Measurements from ENCODE around the gene LRRK1.

The LRRK1 gene

DNA sequence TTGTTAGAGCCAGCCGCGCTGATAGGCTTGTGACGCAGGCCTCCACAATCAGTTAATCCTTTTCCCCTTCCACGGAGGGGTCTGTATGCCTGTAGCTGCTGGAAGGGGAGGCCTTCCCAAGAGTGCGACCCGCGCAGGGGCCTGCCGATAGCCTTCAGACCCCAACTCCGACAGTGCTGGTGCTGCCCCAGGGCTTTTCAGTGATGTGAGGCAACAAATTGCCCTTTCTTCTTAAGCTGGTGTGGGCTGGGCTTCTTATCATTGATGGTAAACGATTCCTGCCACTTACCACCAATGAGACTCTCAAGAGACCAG is 189.3 kb downstream of the LRRK1 start:
- no peak for DNase-seq
- no peak overlapping the region for H3K9ac ChIP-seq (ENCODE audit: low read length)
- no peaks in the 10 kb centered on the region for H3K79me1 ChIP-seq (ENCODE audit: low read length)
- H2AK5ac ChIP-seq (ENCODE audit: low read length), result no peak overlapping the region
- H3K4me1 ChIP-seq (ENCODE audit: control insufficient read depth, low read depth, low read length), result no peaks in the 10 kb centered on the region
- no peaks in the 10 kb centered on the region for H3K36me3 ChIP-seq (ENCODE audit: control insufficient read depth, insufficient read depth, low read length)
- H4K5ac ChIP-seq (ENCODE audit: low read length), result no peak overlapping the region
- H3K18ac ChIP-seq (ENCODE audit: low read length), result no peak overlapping the region
- WGBS (ENCODE audit: extremely low coverage, insufficient coverage, low lambda C conversion rate), result no CpG with 5 or more reads among the region's 10 CpGs
- H3K4ac ChIP-seq (ENCODE audit: low read depth, low read length), result no peak overlapping the region
- H3K23ac ChIP-seq (ENCODE audit: low read length), result no peak overlapping the region
- no peak overlapping the region for H3K4me2 ChIP-seq (ENCODE audit: low read length)
- no peak overlapping the region for H4K8ac ChIP-seq (ENCODE audit: low read depth, low read length)
- no peaks in the 10 kb centered on the region for H3K27me3 ChIP-seq (ENCODE audit: insufficient read depth, low read length, poor library complexity)
- peak overlapping the region; percentile 3 for H3K27ac ChIP-seq (ENCODE audit: low read depth, low read length)
- no peak overlapping the region for H3K4me3 ChIP-seq (ENCODE audit: low read length)
- H3K79me2 ChIP-seq (ENCODE audit: control insufficient read depth, insufficient read depth, low read length), result no peaks in the 10 kb centered on the region
- H2BK15ac ChIP-seq (replicated peaks; ENCODE audit: low read depth), result no peak overlapping the region
- no peak overlapping the region for H3K56ac ChIP-seq (ENCODE audit: low read length)
- no peak overlapping the region for H2BK5ac ChIP-seq (ENCODE audit: low read length)
- no peak overlapping the region for H2BK120ac ChIP-seq (ENCODE audit: low read depth, low read length)

DNA sequence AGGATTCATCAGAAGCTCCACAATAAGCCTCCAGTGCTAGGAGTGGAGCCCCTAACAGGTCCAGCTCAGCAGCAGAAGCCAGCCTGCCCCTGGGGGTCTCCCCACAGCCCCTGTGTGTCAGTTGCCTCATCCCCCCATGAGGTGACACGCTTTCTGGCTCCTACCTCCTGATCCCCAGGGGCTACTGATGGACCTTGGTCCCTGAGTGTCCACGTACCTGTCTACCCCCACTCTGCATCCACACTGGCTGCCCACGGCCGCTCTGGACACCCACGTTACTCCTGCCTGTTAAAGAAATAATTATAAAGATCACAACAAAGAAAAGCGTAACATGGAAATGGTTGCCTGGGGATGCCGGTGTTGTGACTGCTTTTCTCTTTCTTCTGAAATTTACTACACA is 189.6 kb downstream of the LRRK1 start:
- Histone ChIP-seq H3K4me1 (ENCODE audit: control insufficient read depth, low read depth, low read length) (no peaks in the 10 kb centered on the region), H3K27ac (ENCODE audit: low read depth, low read length) (peak overlapping the region; percentile 3), H4K5ac (ENCODE audit: low read length) (no peak overlapping the region), H2AK5ac (ENCODE audit: low read length) (no peak overlapping the region), H3K27me3 (ENCODE audit: insufficient read depth, low read length, poor library complexity) (no peaks in the 10 kb centered on the region), H3K4ac (ENCODE audit: low read depth, low read length) (no peak overlapping the region), H3K18ac (ENCODE audit: low read length) (no peak overlapping the region), H2BK120ac (ENCODE audit: low read depth, low read length) (no peak overlapping the region), H3K79me1 (ENCODE audit: low read length) (no peaks in the 10 kb centered on the region), H2BK15ac (replicated peaks; ENCODE audit: low read depth) (no peak overlapping the region), H4K8ac (ENCODE audit: low read depth, low read length) (no peak overlapping the region), H3K79me2 (ENCODE audit: control insufficient read depth, insufficient read depth, low read length) (no peaks in the 10 kb centered on the region), H3K36me3 (ENCODE audit: control insufficient read depth, insufficient read depth, low read length) (no peaks in the 10 kb centered on the region), H3K4me3 (ENCODE audit: low read length) (no peak overlapping the region), H2BK5ac (ENCODE audit: low read length) (no peak overlapping the region), H3K4me2 (ENCODE audit: low read length) (no peak overlapping the region), H3K9ac (ENCODE audit: low read length) (no peak overlapping the region), H3K23ac (ENCODE audit: low read length) (no peak overlapping the region), H3K56ac (ENCODE audit: low read length) (no peak overlapping the region)
- DNase-seq, result no peak
- WGBS (ENCODE audit: extremely low coverage, insufficient coverage, low lambda C conversion rate), result no CpG with 5 or more reads among the region's 7 CpGs

DNA sequence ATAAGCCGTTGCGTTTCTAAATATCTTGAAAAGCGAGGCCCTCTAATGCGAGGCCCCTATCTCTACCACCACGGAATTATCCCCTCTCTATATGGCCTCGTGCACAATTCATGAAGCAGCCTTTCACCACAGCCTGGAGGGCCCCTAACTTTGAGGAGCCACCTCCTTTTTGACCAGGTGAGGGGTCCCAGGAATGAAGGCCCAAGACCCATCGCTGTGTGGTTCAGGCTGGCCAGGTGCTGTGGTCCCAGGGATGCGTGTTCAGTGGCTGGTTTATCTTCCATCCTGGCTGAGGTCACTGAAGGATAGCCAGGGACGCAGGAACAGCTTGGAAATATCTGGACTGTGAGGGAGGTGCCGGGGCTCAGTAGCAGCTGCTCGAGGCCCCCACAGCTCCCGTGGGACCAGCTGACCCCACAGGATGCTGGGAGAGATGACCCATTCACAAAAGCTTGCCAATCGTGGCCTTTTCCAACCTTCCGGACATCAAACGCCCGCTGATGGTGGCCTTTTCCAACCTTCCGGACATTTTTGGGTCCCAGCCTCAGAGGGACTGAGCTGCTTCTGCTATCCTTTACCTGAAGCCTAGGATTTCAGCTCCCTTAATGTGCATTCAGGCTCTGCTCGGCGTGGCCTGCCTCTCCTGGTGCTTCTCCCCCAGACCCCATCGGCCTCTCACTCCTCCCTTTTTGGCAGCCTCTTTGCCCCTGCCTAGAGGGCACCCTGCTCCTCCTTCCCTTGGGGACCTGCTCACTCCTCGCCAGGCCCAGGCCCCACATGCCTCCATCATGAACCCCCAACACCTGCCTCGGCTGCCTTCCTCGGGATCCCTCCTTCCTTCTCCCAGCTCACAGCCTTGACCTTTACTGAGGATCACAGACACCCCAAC is 191.8 kb downstream of the LRRK1 start:
- H3K4ac ChIP-seq (ENCODE audit: low read depth, low read length), result no peak overlapping the region
- H3K79me1 ChIP-seq (ENCODE audit: low read length), result no peaks in the 10 kb centered on the region
- no peak overlapping the region for H3K4me3 ChIP-seq (ENCODE audit: low read length)
- H3K4me2 ChIP-seq (ENCODE audit: low read length), result no peak overlapping the region
- H3K4me1 ChIP-seq (ENCODE audit: control insufficient read depth, low read depth, low read length), result no peaks in the 10 kb centered on the region
- peak overlapping the region; percentile 36 for H2AK5ac ChIP-seq (ENCODE audit: low read length)
- H3K18ac ChIP-seq (ENCODE audit: low read length), result no peak overlapping the region
- no peaks in the 10 kb centered on the region for H3K27me3 ChIP-seq (ENCODE audit: insufficient read depth, low read length, poor library complexity)
- H3K36me3 ChIP-seq (ENCODE audit: control insufficient read depth, insufficient read depth, low read length), result no peaks in the 10 kb centered on the region
- H2BK120ac ChIP-seq (ENCODE audit: low read depth, low read length), result no peak overlapping the region
- no peak overlapping the region for H4K5ac ChIP-seq (ENCODE audit: low read length)
- no CpG with 5 or more reads among the region's 23 CpGs for WGBS (ENCODE audit: extremely low coverage, insufficient coverage, low lambda C conversion rate)
- no peak overlapping the region for H3K9ac ChIP-seq (ENCODE audit: low read length)
- H3K56ac ChIP-seq (ENCODE audit: low read length), result no peak overlapping the region
- DNase-seq, result no peak
- H2BK5ac ChIP-seq (ENCODE audit: low read length), result no peak overlapping the region
- H3K23ac ChIP-seq (ENCODE audit: low read length), result no peak overlapping the region
- H3K79me2 ChIP-seq (ENCODE audit: control insufficient read depth, insufficient read depth, low read length), result no peaks in the 10 kb centered on the region
- H2BK15ac ChIP-seq (replicated peaks; ENCODE audit: low read depth), result no peak overlapping the region
- no peak overlapping the region for H4K8ac ChIP-seq (ENCODE audit: low read depth, low read length)
- H3K27ac ChIP-seq (ENCODE audit: low read depth, low read length), result no peak overlapping the region

DNA sequence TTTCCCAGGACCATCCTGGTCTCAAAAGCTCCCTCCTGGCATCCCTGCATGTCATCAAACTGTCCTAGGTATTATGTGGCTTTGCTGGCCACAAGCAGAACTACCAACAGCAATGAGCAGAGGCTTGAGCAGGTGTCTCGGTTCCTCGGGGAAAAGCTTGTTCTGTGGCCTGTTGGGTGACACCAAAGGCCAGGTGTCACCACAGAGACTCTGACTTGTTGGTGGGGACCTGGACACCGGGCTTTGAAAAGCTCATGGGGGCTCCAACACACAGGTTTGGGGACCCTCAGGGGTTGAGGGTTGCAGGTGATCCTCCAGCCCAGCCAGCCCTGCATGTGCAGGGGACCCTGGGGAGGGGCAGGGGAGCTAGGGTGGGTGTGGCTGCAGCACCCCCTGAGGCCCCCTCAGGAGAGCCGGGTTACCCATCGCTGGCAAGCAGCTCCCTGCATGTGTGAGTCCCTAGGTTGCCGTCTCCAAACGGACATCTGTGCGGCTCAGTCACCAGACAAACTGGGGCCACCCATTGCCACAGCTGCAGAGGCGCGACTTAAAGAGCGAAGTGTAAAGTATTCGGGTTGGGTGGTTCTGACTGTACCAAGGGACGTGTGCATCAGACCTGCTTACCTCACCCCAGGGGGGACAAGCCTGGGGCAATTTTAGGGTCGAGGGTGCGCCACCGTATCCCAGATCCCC is 192.6 kb downstream of the LRRK1 start:
- Histone ChIP-seq H3K18ac (ENCODE audit: low read length) (no peak overlapping the region), H3K9ac (ENCODE audit: low read length) (no peak overlapping the region), H3K79me2 (ENCODE audit: control insufficient read depth, insufficient read depth, low read length) (no peaks in the 10 kb centered on the region), H3K27me3 (ENCODE audit: insufficient read depth, low read length, poor library complexity) (no peaks in the 10 kb centered on the region), H3K4me1 (ENCODE audit: control insufficient read depth, low read depth, low read length) (no peaks in the 10 kb centered on the region), H3K4me3 (ENCODE audit: low read length) (no peak overlapping the region), H2AK5ac (ENCODE audit: low read length) (no peak overlapping the region), H2BK15ac (replicated peaks; ENCODE audit: low read depth) (no peak overlapping the region), H3K4me2 (ENCODE audit: low read length) (no peak overlapping the region), H4K5ac (ENCODE audit: low read length) (no peak overlapping the region), H3K27ac (ENCODE audit: low read depth, low read length) (no peak overlapping the region), H3K79me1 (ENCODE audit: low read length) (no peaks in the 10 kb centered on the region), H3K23ac (ENCODE audit: low read length) (no peak overlapping the region), H2BK5ac (ENCODE audit: low read length) (no peak overlapping the region), H3K4ac (ENCODE audit: low read depth, low read length) (no peak overlapping the region), H4K8ac (ENCODE audit: low read depth, low read length) (no peak overlapping the region), H2BK120ac (ENCODE audit: low read depth, low read length) (no peak overlapping the region), H3K36me3 (ENCODE audit: control insufficient read depth, insufficient read depth, low read length) (no peaks in the 10 kb centered on the region), H3K56ac (ENCODE audit: low read length) (no peak overlapping the region)
- DNase-seq, result no peak
- WGBS (ENCODE audit: extremely low coverage, insufficient coverage, low lambda C conversion rate), result no CpG with 5 or more reads among the region's 16 CpGs

DNA sequence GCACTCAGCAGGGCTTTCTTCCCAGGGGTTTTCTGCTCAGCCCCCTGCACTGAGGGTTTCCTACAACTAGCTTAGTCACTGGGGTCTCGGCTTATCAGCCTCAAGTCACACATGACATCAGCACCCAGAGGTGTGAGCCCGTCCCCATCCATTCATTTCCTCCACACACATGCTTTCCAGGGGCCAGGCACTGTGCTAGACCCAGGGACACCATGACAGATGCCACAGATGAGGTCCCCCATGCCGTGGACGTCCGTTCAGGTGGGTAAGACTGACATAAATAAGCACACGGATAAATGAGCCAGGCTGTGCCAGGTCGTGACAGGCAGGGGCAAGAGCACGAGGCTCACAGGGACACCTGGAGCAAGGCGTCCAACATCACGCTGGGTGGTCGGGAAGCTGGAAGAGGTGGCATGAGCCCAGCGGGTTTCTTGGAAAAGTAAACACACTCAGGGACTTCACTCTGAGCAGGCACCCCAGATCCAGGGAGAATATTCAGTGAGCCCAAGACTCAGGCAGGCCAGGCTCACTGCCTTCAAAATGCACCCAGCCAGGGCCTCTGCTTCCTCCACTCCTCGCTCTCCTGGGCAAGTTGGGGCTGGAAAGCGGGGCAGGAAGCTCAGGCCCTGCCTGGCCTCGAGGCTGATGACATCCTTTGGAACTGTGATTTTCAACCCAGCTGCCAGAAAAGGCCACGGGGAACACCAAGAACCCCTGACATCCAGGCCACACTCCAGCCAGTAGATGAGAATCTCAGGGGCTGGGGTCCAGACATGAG is 193.4 kb downstream of the LRRK1 start:
- Histone ChIP-seq H2AK5ac (ENCODE audit: low read length) (no peak overlapping the region), H3K18ac (ENCODE audit: low read length) (no peak overlapping the region), H3K36me3 (ENCODE audit: control insufficient read depth, insufficient read depth, low read length) (no peaks in the 10 kb centered on the region), H2BK120ac (ENCODE audit: low read depth, low read length) (no peak overlapping the region), H3K23ac (ENCODE audit: low read length) (peak overlapping the region; percentile 15), H3K4me2 (ENCODE audit: low read length) (no peak overlapping the region), H4K5ac (ENCODE audit: low read length) (no peak overlapping the region), H3K4ac (ENCODE audit: low read depth, low read length) (no peak overlapping the region), H3K27me3 (ENCODE audit: insufficient read depth, low read length, poor library complexity) (no peaks in the 10 kb centered on the region), H3K4me3 (ENCODE audit: low read length) (no peak overlapping the region), H3K27ac (ENCODE audit: low read depth, low read length) (no peak overlapping the region), H2BK15ac (replicated peaks; ENCODE audit: low read depth) (no peak overlapping the region), H3K56ac (ENCODE audit: low read length) (no peak overlapping the region), H3K79me2 (ENCODE audit: control insufficient read depth, insufficient read depth, low read length) (no peaks in the 10 kb centered on the region), H3K79me1 (ENCODE audit: low read length) (no peaks in the 10 kb centered on the region), H3K4me1 (ENCODE audit: control insufficient read depth, low read depth, low read length) (no peaks in the 10 kb centered on the region), H2BK5ac (ENCODE audit: low read length) (no peak overlapping the region), H4K8ac (ENCODE audit: low read depth, low read length) (no peak overlapping the region), H3K9ac (ENCODE audit: low read length) (no peak overlapping the region)
- no peak for DNase-seq
- no CpG with 5 or more reads among the region's 16 CpGs for WGBS (ENCODE audit: extremely low coverage, insufficient coverage, low lambda C conversion rate)

Measured in mesendoderm (in vitro differentiated cells).